Stimulated activated CD8-positive, alpha-beta memory T cell treated with anti-CD3 and anti-CD28 coated beads, Interleukin-15, amount 100 ng/mL, for 1 hour (primary cell): ENCODE data around the gene PCSK2.

Experiments
- DNase-seq: peaks from one replicate; pipeline ENCODE4 v3.0.0-alpha.2; 2020; ENCODE audit warnings: low read depth

PCSK2 gene

GRCh38 chr20:17339000-17339399 is 112.2 kb downstream of the PCSK2 start:
- no peak for DNase-seq

- DNase-seq, result no peak
These were observed 116.3 kb downstream of the PCSK2 start for GRCh38 chr20:17343091-17343490.

- DNase-seq, result no peak
These were observed 117.0 kb downstream of the PCSK2 start for GRCh38 chr20:17343656-17344452.

GRCh38 chr20:17344790-17345189 is 118.0 kb downstream of the PCSK2 start:
- no peak for DNase-seq

- no peak for DNase-seq
These were observed 118.5 kb downstream of the PCSK2 start for GRCh38 chr20:17345321-17345720.

- no peak for DNase-seq
These were observed 123.5 kb downstream of the PCSK2 start for GRCh38 chr20:17350321-17350720.

GRCh38 chr20:17357238-17357637 is 130.4 kb downstream of the PCSK2 start:
- DNase-seq, result no peak

GRCh38 chr20:17358854-17359253 is 132.0 kb downstream of the PCSK2 start:
- DNase-seq, result no peak

- no peak for DNase-seq
These were observed 137.8 kb downstream of the PCSK2 start for GRCh38 chr20:17364681-17365080.

GRCh38 chr20:17365831-17366230 is 139.0 kb downstream of the PCSK2 start:
- no peak for DNase-seq

- DNase-seq, result no peak
These were observed 142.7 kb downstream of the PCSK2 start for GRCh38 chr20:17369506-17369905.

GRCh38 chr20:17372806-17373440 is 146.1 kb downstream of the PCSK2 start:
- DNase-seq, result no peak

GRCh38 chr20:17374086-17374485 is 147.2 kb downstream of the PCSK2 start:
- DNase-seq, result no peak

- no peak for DNase-seq
These were observed 149.2 kb downstream of the PCSK2 start for GRCh38 chr20:17376031-17376430.

- DNase-seq, result no peak
These were observed 150.4 kb downstream of the PCSK2 start for GRCh38 chr20:17377231-17377630.

GRCh38 chr20:17379651-17380050 is 152.8 kb downstream of the PCSK2 start:
- DNase-seq, result no peak

- DNase-seq, result no peak
These were observed 154.0 kb downstream of the PCSK2 start for GRCh38 chr20:17380801-17381200.

- no peak for DNase-seq
These were observed 154.9 kb downstream of the PCSK2 start for GRCh38 chr20:17381724-17382123.

GRCh38 chr20:17385798-17386197 is 159.0 kb downstream of the PCSK2 start:
- no peak for DNase-seq

- no peak for DNase-seq
These were observed 163.8 kb downstream of the PCSK2 start for GRCh38 chr20:17390655-17391054.

GRCh38 chr20:17391127-17391771 is 164.4 kb downstream of the PCSK2 start:
- no peak for DNase-seq

GRCh38 chr20:17394411-17394810 is 167.6 kb downstream of the PCSK2 start:
- DNase-seq, result no peak

- no peak for DNase-seq
These were observed 168.9 kb downstream of the PCSK2 start for GRCh38 chr20:17395729-17396128.
